Hematopoietic multipotent progenitor cell treated with erythropoietin and hydrocortisone succinate and interleukin-3 and kit ligand, for 8 days (in vitro differentiated cells): ENCODE measurements around the gene TIMM22.
"Not testable (repeated sequence)": the region's sequence is repeated elsewhere in the genome, so short reads cannot be mapped to it uniquely, and the experiment has no call there.

Source experiments
- DNase-seq: peaks from one replicate; pipeline ENCODE4 v3.0.0-alpha.2; 2015

The TIMM22 gene

DNA sequence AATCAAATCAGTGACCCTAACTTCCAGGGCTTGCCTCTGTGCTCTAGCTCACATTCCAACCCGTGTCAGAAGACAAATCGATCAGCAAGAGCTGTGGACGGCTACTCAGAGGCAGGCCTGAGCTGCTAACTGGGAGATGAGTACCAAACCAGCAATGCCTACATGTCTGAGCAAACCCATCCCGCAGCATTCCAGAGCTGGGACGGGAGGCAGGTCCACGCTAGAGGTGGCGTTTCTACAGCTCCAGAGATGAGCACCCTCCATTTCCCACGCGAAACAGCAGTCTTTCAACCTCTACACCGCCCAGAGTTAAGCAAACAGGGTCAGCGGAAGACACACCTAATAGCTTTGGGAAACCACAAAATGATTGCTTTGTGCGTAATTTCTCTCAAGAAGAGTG lies 23.9 kb upstream of the TIMM22 start:
- DNase-seq, result no peak

DNA sequence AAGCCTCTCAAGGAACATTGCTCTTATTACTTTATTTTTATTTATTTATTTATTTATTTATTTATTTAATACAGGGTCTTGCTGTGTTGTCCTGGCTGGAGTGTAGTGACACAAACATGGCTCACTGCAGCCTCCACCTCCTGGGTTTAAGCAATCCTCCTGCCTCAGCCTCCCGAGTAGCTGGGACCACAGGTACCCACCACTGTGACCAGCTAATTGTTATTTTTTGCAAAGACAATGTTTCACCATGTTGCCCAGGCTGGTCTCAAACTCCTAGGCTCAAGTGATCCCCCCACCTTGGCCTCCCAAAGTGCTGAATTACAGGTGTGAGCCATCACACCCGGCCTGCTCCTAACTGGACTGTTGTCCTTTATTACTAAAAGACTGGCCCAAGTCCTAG lies 22.2 kb upstream of the TIMM22 start:
- not testable (repeated sequence) for DNase-seq

DNA sequence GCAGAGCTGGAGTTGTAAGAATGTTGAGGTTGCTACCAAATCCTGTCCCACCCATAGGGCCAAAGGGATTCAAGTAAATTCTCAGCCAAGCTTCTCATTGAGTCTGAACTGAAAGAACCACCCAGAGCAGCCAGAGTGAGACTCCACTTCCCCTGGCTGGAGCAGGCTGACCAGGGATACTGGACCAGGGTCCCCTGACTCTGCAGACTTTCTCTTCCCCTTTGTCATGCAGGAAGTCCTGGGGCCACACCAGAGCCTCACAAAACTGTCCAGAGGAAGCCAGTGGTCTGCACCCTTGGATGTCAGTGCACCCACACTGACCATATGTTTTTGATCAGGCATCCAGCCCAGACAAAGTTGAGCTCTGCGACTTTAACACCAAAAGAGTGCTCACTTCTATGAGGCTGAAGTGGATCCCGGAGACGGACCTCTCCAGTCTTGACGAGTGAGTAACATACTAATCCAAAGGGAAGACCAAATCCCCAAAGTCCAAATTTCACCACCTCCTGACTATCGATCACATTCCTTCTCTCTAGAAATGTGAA lies 21.5 kb upstream of the TIMM22 start:
- no peak for DNase-seq

DNA sequence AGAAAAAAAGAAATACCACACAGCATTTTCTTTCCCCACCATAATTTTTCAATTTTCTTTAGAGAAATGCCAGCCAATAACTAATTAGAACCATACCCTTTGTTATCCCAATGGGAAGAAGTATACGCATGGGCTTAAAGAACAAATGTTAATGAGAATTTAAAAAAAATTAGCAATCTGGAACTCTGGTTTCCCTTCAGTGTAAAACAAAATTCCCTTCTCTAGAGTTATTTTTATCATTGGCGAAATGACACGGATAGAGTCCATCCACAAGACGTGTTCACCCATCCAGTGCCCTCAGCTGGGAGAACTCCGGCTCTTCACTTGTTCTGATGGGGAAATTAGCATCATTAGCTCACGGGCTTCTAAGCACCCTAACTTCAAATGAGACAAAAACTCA lies 20.6 kb upstream of the TIMM22 start:
- DNase-seq, result no peak

DNA sequence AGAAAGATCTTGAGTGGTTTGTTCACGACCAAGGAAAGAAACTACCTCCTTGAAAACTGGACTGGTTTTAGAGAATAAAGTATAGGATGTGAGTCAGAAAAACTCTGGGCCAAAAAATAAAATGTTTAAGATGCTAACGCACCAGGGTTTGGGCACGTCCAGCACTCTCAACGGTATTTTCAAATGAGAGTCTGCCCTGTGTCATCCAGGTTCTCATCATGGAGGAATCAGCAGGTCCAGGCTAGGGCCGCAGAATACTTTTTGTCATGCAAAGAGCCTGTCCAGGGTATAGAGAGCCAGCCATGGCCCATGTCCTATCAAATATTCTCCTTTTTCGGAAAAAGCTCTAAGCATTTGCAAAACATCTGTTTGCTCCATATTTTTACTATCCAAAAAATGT lies 19.8 kb upstream of the TIMM22 start:
- no peak for DNase-seq

DNA sequence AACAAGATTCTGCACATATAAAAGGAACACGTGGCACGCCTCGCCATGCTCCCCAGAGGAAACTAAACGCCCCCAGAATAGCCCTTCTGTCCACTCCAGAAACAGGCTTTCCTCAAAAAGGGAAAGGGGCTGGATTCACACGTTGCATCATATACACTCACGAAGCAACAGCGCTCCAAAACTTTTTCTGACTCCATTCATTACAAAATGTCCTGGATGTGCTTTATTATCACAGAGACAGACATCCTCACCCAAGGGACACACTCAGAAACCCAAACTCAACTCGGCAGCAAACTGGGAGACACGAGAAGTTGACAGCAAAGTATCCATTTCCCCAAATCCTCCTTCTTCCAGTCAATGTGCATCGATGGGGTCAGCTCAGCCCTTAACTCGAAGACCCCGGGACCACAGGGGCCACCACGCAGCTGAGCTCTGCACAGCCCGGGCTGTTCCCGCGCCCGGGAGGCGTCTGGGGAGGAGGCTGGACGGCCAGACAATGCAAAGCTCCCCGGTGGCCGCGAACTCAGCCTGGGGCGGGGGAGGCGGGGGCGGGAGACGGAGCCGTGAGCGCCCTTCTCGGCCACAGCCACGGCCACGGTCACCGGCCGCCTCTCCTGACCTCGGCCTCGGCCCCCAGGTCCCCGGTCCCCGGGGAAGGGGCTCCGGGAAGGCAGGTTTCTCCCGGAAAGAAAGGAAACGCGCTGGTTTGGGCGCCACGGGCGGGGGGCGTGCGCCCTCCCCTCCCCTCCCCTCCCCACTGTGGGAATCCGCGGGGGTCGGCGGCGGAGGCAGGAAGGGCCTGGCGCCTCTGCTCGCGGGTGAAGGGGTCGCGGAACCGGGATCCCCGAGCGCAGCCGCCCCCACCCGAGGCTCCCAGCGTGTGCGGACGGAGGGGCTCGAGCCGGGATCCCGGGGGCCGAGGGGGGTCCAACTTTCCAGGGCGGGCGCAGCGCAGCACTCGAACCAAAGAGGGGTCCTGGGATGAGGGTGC lies 18.5 kb upstream of the TIMM22 start:
- no peak for DNase-seq

DNA sequence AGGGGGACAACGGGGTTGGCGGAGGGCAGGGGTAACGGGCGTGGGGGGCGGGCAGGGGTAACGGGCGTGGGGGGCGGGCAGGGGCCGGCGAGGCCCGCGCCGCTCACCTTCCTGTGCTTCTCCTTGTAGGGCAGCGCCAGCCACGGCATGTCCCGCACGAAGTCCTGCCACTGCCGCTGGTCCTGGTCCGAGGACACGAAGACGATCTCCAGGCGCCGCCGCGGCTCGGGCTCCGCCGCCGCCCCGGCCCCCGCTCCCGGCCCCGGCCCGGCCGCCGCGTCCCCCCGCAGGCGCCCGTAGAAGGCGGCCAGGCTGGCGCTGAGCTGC lies 17.8 kb upstream of the TIMM22 start:
- DNase-seq, result no peak

DNA sequence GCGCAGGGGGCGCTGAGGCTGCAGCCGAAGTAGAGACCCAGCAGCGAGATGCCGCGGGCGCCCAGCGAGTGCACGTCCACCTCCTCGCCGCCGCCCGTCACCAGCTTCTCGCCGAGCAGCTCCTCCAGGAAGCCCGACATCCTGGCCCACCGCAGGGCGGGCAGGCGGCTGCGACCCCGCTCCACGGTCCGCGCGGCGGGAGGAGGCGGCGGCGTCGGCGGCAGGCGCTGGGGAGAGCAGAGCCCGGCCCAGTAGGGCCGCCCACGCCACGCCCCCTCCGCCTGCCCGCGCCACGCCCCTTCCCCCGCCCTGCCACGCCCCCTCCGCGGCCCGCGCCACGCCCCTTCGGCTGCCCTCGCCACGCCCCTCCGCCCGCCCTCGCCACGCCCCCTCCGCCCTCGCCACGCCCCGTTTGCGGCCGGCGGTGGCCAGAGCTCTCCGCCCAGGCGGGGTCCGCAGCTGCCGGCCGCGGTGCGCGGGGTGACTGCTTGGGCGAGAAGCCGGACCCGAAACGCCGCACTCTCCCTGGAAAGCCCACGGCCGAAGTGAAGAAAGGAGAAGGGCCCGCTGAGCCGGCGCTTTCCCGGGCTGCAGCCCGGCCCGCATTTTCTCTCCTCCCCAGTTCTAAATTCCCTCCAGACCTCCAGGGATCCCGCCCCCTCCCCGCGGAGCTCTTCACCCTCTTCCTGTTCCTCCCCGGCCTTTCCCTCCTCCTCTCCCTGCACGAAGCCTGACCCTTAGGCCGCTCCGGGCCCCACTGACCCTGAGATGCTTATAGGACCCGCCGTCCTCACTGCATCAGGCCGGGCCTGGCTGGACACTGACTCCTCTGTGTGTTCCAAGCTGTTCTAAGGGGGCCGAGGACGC lies 17.2 kb upstream of the TIMM22 start, which contains the start of gene NXN:
NXN (minus strand) TSS at position 238 of the 867 bp plus-strand sequence.
- DNase-seq, result peak; percentile 53

DNA sequence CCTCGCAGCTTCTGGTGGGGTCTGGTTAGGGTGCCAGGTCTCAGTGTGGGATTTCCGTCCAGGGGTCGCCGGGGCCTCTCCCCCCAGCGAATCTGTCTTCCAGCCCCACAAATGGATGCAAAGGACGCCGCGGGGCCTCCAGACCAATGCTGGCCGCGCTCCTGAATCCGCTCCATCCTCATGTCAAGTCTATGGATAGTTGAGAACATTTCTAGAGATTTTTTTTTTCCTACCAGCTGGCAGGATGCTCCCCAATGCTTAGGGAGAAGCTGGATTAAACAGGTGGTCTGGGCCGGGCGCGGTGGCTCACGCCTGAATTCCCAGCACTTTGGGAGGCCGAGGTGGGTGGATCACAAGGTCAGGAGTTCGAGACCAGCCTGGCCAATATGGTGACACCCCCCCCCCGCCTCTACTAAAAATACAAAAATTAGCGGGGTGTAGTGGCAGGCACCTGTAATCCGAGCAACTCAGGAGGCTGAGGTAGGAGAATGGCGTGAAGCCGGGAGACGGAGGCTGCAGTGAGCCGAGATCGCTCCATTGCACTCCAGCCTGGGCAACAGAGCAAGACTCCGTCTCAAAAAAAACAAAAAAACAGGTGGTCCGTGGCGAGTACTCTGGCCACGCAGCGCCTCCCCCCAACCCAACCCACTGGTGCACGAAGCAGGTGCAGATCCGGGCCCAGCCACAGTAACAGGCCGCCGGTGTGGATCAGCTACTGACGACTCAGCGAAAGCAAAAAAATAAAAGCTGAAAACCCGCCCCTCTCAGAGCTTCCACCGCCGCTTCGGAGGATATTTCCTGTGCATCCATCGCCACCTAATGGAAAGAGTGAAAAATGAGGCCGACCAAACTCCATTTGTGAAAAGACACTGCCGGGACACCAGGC lies 16.3 kb upstream of the TIMM22 start:
- peak; percentile 91 for DNase-seq

DNA sequence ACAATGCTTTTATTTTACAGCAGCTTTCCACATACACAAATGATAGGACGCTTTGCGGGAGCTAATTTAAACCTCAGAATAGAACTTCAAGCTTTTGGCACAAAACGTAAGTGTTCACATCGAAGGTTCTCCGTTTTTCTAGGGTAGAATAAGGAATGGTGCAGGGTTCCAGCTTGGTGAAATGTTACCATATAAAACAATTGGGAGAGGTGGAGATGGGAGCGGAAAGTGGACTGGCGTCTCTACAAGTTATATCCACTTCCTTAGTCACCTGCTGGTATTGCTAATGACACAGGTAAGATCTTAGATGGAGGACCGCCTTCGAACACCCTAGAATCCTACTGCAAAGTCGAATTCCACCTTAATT lies 15.7 kb upstream of the TIMM22 start:
- no peak for DNase-seq

DNA sequence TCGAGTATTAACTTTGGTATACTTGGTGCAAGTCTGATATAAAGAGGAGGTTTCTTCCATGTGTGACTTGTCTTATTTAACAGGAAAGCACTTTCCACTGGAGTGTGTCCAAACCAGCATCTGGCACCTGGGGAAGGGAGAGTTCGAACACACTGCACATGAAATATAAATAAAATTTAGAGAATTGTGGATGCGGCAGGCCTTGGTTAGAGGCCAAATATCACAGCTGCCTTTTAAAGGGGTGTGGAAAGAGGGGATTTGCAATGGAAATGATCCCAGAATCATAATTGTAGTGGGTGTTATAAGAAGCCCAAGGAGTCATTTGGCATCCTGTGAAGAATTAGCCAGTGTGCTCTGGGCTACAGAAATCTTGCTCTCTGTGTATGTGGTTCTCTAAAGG lies 13.0 kb upstream of the TIMM22 start:
- DNase-seq, result no peak

DNA sequence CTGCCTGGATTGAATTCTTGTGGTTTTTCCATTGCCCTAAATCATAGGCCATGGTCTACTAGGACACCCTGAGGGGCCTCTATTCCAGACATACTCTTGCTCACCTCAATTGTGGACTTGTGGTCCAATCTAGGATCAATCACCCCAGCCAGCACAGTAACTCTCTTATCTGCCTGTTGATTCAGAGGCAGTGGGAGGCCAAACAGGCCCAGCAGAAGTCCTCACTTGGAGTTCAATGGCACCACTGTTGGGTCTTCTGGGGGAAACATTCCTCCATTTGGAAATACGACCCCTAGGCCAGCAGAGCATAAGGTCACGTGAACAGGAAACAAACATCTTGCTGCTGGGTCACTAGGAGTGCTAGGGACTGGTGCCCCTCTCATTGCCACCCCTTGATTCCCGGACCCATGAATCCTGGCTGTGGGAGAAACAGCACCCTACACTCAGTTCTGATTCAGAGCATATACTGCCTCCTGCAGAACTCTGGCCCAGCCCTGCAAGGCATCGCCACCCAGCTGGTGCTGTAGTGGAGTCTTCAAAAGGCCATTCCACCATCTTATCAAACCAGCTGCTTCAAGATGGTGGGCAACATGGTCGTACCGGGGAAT lies 10.5 kb upstream of the TIMM22 start:
- no peak for DNase-seq

DNA sequence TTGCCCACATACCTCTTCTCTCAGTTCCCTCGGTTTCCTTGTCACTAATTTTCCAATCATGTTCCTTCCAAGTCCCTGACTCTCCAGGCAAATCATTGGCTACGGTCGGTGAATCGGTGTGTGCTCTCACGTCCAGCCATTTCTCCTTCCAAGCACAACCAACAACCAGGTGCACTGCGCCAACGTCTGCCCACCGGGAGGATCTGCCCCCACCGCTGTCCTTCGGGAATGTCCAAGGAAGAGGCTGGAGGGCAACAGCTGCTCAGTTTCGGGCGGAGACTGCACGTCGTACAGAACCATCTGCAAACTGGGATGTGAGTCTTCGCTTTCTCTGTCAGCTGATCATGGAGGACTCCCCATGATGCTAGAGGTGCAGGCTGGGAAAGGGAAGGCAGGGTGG lies 9.0 kb upstream of the TIMM22 start:
- no peak for DNase-seq

DNA sequence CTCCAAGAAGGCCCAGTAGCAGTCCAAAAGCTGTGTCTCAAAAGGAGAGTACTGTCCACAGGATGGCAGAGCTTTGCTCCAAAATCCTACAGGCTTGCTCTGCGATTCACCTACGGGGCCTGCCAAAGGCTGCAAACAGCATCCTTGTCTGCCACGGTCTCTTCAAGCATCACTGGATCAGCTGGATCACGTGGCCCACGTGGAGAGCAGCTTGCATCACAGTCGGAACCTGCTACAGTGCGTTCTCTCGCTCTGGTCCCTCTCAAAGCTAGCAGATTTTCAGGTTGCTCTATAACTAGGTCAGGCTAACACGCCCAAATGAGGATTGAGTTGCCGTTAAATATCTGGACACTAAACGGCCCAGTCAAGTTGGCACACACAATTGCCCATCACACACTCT lies 8.4 kb upstream of the TIMM22 start:
- no peak for DNase-seq

DNA sequence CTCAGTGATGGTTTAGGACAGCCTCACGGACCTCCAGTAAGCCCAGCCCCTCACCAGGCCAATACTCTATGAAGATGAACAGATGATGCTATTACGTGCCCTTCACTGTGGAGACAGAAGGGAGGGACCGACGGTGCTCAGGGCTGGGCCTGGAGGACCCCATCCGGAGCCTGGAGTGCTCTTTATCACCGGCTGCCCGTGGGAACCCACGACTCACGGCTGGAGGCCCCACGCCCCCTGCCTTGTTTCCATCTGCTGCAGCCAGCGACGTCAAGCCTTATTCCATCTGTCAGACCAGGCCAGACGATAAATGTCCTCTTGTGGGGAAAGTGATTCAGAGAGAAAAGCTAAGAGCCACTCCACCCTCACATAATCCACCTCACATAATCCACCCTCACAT lies 4.0 kb upstream of the TIMM22 start:
- no peak for DNase-seq

DNA sequence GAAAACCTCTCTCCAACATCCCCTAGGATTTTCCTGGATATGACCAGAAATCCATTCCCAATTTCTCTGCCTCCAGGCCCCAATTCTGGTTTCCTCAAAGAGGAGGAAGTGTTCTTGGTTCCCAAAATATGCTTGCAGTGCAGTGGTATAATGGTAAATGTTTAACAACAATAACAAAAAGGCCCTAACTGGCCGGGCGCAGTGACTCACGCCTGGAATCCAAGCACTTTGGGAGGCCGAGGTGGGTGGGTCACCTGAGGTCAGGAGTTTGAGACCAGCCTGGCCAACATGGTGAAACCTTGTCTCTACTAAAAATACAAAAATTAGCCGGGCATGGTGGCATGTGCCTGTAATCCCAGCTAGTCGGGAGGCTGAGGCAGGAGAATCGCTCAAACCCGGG lies 1.6 kb upstream of the TIMM22 start:
- DNase-seq, result not testable (repeated sequence)

DNA sequence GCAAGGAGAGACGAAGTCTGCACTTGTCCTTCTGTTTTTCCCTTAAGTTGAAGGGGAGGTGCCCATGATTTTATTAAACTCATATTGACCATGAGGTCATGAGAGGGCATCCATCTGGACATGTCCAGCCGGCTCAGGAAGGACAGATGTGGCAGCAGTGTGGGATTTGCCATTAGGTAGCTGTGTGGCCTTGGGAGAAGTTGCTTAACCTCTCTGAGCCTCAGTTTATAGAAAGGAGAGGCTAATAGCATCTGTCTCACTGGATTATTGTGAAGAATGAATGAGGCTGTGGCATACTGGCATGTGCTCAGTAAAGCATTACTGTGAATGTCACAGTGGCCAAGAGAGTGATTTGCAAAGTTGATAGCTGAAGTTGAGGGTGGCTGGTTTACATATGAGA lies 1.2 kb downstream of the TIMM22 start:
- no peak for DNase-seq

DNA sequence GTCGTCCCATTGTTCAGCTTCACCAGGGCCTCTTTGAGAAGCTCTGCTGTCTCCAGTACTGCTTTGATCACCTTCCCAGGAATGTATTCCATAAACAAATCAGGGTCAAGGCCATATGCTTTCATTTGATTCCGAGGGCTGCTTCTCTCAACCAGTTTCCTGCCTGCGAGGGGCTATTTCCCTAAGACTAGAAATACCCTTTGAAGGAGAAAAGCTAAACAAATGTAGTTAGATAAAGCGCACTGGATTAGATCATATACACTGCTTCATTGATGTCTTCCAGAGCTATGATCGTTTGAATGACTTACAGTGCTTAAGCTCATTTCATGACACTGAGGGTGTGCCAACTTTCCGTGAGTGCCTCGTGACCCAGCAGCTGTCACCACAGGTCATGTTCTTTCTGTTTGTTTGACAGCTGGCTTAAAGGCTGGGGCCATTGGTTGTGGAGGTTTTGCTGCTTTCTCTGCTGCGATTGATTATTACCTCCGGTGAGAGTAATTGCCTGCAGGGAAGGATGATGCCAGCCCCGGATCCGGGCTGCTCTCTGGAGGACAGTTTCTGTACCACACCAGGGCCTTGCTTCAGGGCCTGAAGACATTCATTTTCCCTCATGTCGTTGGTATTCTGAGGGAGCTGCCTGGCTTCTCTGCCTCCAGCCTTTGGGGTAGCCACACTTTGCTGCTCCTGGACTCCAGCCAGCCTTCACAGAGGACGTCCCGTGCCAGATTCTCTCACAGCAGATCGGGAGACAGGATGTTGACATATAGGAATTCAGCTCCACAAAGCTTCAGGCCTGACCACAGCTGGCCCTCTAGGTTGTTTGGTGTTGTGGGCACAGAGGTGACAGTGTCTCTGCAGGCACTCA lies 3.9 kb downstream of the TIMM22 start:
- no peak for DNase-seq

DNA sequence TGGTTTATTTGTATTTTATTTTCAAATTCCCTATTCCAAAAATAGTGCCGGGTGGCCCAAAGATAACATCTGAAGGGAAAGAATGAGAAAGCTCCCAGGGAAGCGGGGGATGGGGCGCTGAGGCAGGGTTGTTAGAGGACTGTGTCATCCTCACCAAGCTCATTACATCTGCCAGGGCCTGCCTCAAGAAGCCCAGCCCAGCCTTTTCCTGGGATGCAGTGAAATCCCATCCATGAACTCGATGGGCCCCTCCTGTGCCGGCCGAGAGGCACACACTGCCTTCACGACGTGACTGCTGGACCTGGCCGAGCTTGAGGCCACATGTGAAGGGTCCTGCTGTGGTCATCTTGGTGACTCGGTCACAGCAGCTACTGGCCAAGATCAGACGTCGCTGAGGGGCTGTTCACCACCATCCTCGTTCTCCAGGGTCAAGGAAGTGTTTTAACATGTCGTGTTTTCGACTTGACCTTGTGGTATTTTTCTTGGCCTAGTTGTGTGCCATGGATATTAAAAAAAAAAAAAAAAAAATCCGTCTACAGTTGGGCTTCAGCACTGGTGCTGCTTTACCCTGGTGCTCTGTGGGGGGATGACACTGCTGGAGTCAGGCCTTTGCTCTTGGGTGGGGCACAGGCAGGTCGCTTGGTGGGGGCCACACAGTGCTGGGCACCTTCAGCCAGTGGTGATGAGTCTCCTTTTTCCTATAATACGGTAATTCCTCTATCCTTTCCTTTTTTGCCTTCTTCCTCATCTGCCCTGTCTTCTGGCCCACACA lies 4.9 kb downstream of the TIMM22 start:
- no peak for DNase-seq

DNA sequence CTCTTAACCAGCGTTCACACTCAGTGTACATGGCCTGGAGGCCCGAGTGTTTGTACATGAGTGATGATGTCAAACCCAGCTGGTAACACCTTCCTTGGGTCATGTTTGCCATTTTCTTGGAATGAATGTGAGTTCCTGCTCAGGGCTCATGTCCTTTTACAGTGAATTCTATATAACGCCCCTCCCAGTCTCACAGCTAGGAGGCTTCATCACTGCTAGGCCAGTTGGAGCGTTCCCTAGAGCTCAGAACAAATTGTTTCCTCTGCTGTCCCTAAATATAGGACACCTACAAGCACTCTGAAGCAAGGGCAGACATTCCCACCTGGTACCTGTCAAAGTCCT lies 5.5 kb downstream of the TIMM22 start:
- DNase-seq, result no peak
